GM08714 (cell line): Measurements from ENCODE around the gene DGKE.

Source experiments
- H3K4me3 ChIP-seq: fragments of 200-500 bp; sonication (Bioruptor generic); 2 replicates; pipeline ENCODE4 v1.5.1; 2014; ENCODE audit warnings: mild to moderate bottlenecking, low read length, inconsistent platforms
- ZNF274 ChIP-seq: IDR thresholded peaks from 2 replicates; pipeline ENCODE4 v1.6.1; 2012; ENCODE audit warnings: mild to moderate bottlenecking, low read depth, low read length

DGKE gene

GRCh38 chr17:56886288-56886731 is 52.4 kb downstream of the DGKE start:
- H3K4me3 ChIP-seq: no peak overlapping the region
- TF ChIP-seq ZNF274: no peak

DNA sequence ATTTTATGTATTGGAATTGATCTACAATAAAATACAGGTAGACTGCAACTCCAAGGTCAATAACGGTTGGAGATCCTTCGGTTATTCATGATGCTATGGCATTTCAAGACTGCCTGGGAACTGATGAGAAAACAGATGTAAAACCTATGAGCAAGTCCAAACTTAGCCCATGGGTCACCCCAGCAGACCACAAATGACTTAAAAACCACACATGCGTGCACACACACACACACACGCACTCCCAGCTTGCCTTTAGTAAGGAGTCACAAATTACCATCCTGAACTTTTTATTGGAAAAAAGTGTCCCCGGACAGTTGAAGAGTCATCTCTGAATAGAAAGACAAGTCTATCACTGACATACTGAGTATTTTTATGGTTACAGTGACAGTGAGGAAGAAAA is 53.2 kb downstream of the DGKE start:
- no peak for TF ChIP-seq ZNF274
- H3K4me3 ChIP-seq: no peak overlapping the region

GRCh38 chr17:56887552-56888467 is 53.9 kb downstream of the DGKE start:
- no peak for TF ChIP-seq ZNF274
- H3K4me3 ChIP-seq: no peak overlapping the region

- TF ChIP-seq ZNF274: no peak
- no peak overlapping the region for H3K4me3 ChIP-seq
Observed at GRCh38 chr17:56890390-56890789, 56.4 kb downstream of the DGKE start.

DNA sequence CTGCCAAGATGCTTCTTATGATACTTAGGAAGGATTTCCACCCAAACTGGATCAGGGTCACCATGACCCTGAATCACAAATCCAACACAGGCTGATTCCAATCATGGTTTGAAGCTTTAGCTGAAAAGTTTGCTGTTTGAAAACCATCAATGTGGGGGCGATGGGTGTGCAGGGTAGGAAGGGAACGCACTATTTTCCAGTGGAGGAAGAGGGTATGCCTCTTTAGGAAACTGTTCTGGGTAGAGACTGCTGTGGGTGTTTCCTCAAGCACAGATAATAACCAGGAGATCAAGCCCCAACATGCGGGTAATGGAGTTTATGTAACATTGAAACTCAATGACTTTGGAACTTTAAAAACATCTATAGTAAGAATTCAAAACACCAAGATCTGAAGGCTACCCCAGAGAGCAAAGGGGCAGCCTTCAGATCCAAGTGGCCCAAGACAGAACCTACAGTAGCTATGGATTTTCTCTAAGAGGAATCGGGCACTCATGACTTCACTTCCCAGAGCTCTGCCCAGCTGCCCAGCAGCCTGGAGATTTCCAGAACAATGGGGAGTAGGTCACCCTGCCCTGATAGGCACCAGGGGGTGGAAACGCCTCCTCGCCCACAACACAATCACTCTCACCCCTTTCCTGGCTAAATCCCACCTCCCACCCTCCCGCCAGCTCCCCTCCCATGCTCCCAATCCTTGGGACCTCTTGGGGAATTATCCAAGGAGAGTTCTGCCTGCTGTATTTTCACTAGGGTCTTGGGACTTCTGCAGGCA is 57.1 kb downstream of the DGKE start:
- TF ChIP-seq ZNF274: no peak
- no peak overlapping the region for H3K4me3 ChIP-seq

GRCh38 chr17:56891751-56892150 is 57.8 kb downstream of the DGKE start:
- no peak overlapping the region for H3K4me3 ChIP-seq
- TF ChIP-seq ZNF274: no peak

GRCh38 chr17:56892333-56892732 is 58.4 kb downstream of the DGKE start:
- H3K4me3 ChIP-seq: no peak overlapping the region
- TF ChIP-seq ZNF274: no peak

- no peak overlapping the region for H3K4me3 ChIP-seq
- TF ChIP-seq ZNF274: no peak
Observed at GRCh38 chr17:56893503-56893902, 59.6 kb downstream of the DGKE start.

- TF ChIP-seq ZNF274: no peak
- H3K4me3 ChIP-seq: no peak overlapping the region
Observed at GRCh38 chr17:56894859-56895455, 61.0 kb downstream of the DGKE start.

DNA sequence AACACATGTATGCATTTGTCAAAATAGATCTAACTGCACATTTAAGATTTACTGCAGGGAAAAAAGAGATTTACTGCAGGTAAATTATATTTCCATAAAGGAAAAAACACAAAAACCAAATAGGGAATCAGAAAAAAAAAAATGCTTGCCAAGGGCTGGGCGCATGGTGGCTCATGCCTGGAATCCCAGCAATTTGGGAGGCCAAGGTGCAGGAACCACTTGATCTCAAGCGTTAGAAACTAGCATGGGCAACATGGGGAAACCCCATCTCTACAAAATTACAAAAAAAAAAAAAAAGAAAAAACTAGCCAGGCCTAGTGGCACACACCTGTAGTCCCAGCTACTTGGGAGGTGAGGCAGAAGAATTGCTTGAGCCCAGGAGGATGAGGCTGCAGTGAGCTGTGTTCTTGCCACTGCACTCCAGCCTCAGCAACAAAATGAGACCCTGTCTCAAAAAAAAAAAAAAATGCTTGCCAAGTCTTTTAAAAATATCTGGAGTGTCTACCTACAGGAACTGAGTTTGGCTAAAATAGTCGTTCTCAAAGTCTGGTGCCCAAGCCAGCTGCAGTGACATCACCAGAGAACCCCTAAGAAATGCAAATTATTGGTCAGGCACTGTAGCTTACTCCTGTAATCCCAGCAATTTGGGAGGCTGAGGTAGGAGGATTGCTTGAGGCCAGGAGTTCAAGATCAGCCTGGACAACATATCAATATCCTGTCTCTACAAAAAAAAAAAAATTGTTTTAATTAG is 62.4 kb downstream of the DGKE start:
- TF ChIP-seq ZNF274: no peak
- H3K4me3 ChIP-seq: no peak overlapping the region; the same call in 1 of the 2 replicates

- TF ChIP-seq ZNF274: no peak
- H3K4me3 ChIP-seq: no peak overlapping the region; the same call in 1 of the 2 replicates
Observed at GRCh38 chr17:56896968-56897359, 63.0 kb downstream of the DGKE start.

GRCh38 chr17:56897646-56898424 is 63.9 kb downstream of the DGKE start:
- H3K4me3 ChIP-seq: no peak overlapping the region; the same call in 1 of the 2 replicates
- TF ChIP-seq ZNF274: no peak

- no peak overlapping the region for H3K4me3 ChIP-seq
- TF ChIP-seq ZNF274: no peak
Observed at GRCh38 chr17:56898874-56899273, 64.9 kb downstream of the DGKE start.
